ENCODE data around the gene LIPN. TPM values are rescaled to one million over a fixed set of nuclear protein-coding genes. Genes with fewer than 3 reads are reported as not detected.
"Not testable (repeated sequence)": the region's sequence is repeated elsewhere in the genome, so short reads cannot be mapped to it uniquely, and the experiment has no call there.

The LIPN gene
- total RNA-seq, 1 experiment from 2014 or later: not detected

- H3K4me1 ChIP-seq (ENCODE audit: insufficient read depth, low read length, poor library complexity, severe bottlenecking): no peaks in the 10 kb centered on the region
- BruUV-seq (replicated peaks): no TSS peak
- no peak for DNase-seq (ENCODE audit: low spot score)
- H3K36me3 ChIP-seq (ENCODE audit: insufficient read depth, low read length, poor library complexity, severe bottlenecking): no peaks in the 10 kb centered on the region
- no peaks in the 10 kb centered on the region for H3K9me3 ChIP-seq (ENCODE audit: low read depth, low read length, poor library complexity, severe bottlenecking)
- H3K4me3 ChIP-seq (ENCODE audit: low read depth, low read length, poor library complexity, severe bottlenecking): no peak overlapping the region
- H3K27ac ChIP-seq (ENCODE audit: low read depth, low read length, poor library complexity, severe bottlenecking): no peak overlapping the region
- ChIA-PET POLR2A (ENCODE audit: low non-redundant PET) (no interaction called here), CTCF (no interaction called here)
- H3K27me3 ChIP-seq (replicated peaks; ENCODE audit: insufficient read depth, low read depth, low read length, poor library complexity): no peaks in the 10 kb centered on the region
- no peak for TF ChIP-seq CTCF (conservative IDR thresholded peaks at IDR 0.05; ENCODE audit: low read depth, low read length)
- TF ChIP-seq EZH2 (IDR thresholded peaks at IDR 0.05; ENCODE audit: borderline replicate concordance, low read depth, low read length, poor library complexity, severe bottlenecking): no peak
- intact Hi-C loops (cut with micrococcal nuclease; ENCODE audit: unreplicated experiment): no loop called here
Measured at GRCh38 chr10:88731296-88731695, 28.5 kb upstream of the LIPN start.

GRCh38 chr10:88733215-88733614 lies 26.6 kb upstream of the LIPN start:
- no peaks in the 10 kb centered on the region for H3K4me1 ChIP-seq (ENCODE audit: insufficient read depth, low read length, poor library complexity, severe bottlenecking)
- H3K4me3 ChIP-seq (ENCODE audit: low read depth, low read length, poor library complexity, severe bottlenecking): no peak overlapping the region
- CTCF ChIA-PET: no interaction called here
- no peak overlapping the region for H3K27ac ChIP-seq (ENCODE audit: low read depth, low read length, poor library complexity, severe bottlenecking)
- no TSS peak for BruUV-seq (replicated peaks)
- no peaks in the 10 kb centered on the region for H3K27me3 ChIP-seq (replicated peaks; ENCODE audit: insufficient read depth, low read depth, low read length, poor library complexity)
- no peak for TF ChIP-seq CTCF (conservative IDR thresholded peaks at IDR 0.05; ENCODE audit: low read depth, low read length)
- no peak for TF ChIP-seq EZH2 (IDR thresholded peaks at IDR 0.05; ENCODE audit: borderline replicate concordance, low read depth, low read length, poor library complexity, severe bottlenecking)
- POLR2A ChIA-PET (ENCODE audit: low non-redundant PET): no interaction called here
- no peaks in the 10 kb centered on the region for H3K36me3 ChIP-seq (ENCODE audit: insufficient read depth, low read length, poor library complexity, severe bottlenecking)
- no peak for DNase-seq (ENCODE audit: low spot score)
- no peaks in the 10 kb centered on the region for H3K9me3 ChIP-seq (ENCODE audit: low read depth, low read length, poor library complexity, severe bottlenecking)
- intact Hi-C loops (cut with micrococcal nuclease; ENCODE audit: unreplicated experiment): no loop called here

GRCh38 chr10:88735661-88736060 lies 24.2 kb upstream of the LIPN start:
- no TSS peak for BruUV-seq (replicated peaks)
- no peak overlapping the region for H3K27ac ChIP-seq (ENCODE audit: low read depth, low read length, poor library complexity, severe bottlenecking)
- H3K4me3 ChIP-seq (ENCODE audit: low read depth, low read length, poor library complexity, severe bottlenecking): no peak overlapping the region
- peak; percentile 6 for DNase-seq (ENCODE audit: low spot score)
- H3K4me1 ChIP-seq (ENCODE audit: insufficient read depth, low read length, poor library complexity, severe bottlenecking): no peaks in the 10 kb centered on the region
- H3K27me3 ChIP-seq (replicated peaks; ENCODE audit: insufficient read depth, low read depth, low read length, poor library complexity): no peaks in the 10 kb centered on the region
- no peaks in the 10 kb centered on the region for H3K36me3 ChIP-seq (ENCODE audit: insufficient read depth, low read length, poor library complexity, severe bottlenecking)
- POLR2A ChIA-PET (ENCODE audit: low non-redundant PET): no interaction called here
- CTCF ChIA-PET: no interaction called here
- H3K9me3 ChIP-seq (ENCODE audit: low read depth, low read length, poor library complexity, severe bottlenecking): no peaks in the 10 kb centered on the region
- intact Hi-C loops (cut with micrococcal nuclease; ENCODE audit: unreplicated experiment): no loop called here
- TF ChIP-seq CTCF (conservative IDR thresholded peaks at IDR 0.05; ENCODE audit: low read depth, low read length) (no peak), EZH2 (IDR thresholded peaks at IDR 0.05; ENCODE audit: borderline replicate concordance, low read depth, low read length, poor library complexity, severe bottlenecking) (no peak)

GRCh38 chr10:88741921-88742320 lies 17.9 kb upstream of the LIPN start:
- H3K36me3 ChIP-seq (ENCODE audit: insufficient read depth, low read length, poor library complexity, severe bottlenecking); CTCF ChIA-PET; BruUV-seq (replicated peaks); H3K27me3 ChIP-seq (replicated peaks; ENCODE audit: insufficient read depth, low read depth, low read length, poor library complexity); H3K27ac ChIP-seq (ENCODE audit: low read depth, low read length, poor library complexity, severe bottlenecking); H3K4me1 ChIP-seq (ENCODE audit: insufficient read depth, low read length, poor library complexity, severe bottlenecking); POLR2A ChIA-PET (ENCODE audit: low non-redundant PET); H3K4me3 ChIP-seq (ENCODE audit: low read depth, low read length, poor library complexity, severe bottlenecking); H3K9me3 ChIP-seq (ENCODE audit: low read depth, low read length, poor library complexity, severe bottlenecking); DNase-seq (ENCODE audit: low spot score); intact Hi-C loops (cut with micrococcal nuclease; ENCODE audit: unreplicated experiment): not testable (repeated sequence)
